Thyroid gland (tissue), 4 donors: ENCODE measurements around the gene POLD2. TPM values are rescaled to one million over a fixed set of nuclear protein-coding genes. Genes with fewer than 3 reads are reported as not detected.

Experiments used
- DNase-seq, 2 donors: peaks; one replicate each; pipeline ENCODE4 v3.0.0-alpha.2; 2019
- H3K27ac ChIP-seq, 3 donors: fragments of 200-600 bp; sonication (generic); 1 replicate in 2 of 3; 2 replicates in 1 of 3; pipeline ENCODE4 v1.5.1; 2016 to 2019; ENCODE audit warnings: mild to moderate bottlenecking in 1 of 3, moderate library complexity in 1 of 3
- H3K27me3 ChIP-seq: fragments of 200-600 bp; sonication (generic); one replicate; pipeline ENCODE4 v1.5.1; 2019
- H3K36me3 ChIP-seq, 2 donors: fragments of 200-600 bp; sonication (generic); one replicate each; pipeline ENCODE4 v1.5.1; 2016 to 2019
- H3K4me1 ChIP-seq, 2 donors: fragments of 200-600 bp; sonication (generic); one replicate each; pipeline ENCODE4 v1.5.1; 2017 to 2019
- H3K4me3 ChIP-seq, 3 donors: fragments of 200-600 bp; sonication (generic); replicated peaks in 1 of 3; 1 replicate in 2 of 3; 2 replicates in 1 of 3; pipeline ENCODE4 v1.5.1; 2016; ENCODE audit warnings: mild to moderate bottlenecking in 1 of 3
- H3K9me3 ChIP-seq: fragments of 200-600 bp; sonication (generic); one replicate; pipeline ENCODE4 v1.5.1; 2017
- POLR2A ChIP-seq, 2 donors: fragments of 450-650 bp; IDR thresholded peaks; one replicate each; pipeline ENCODE4 v1.6.1; 2017; ENCODE audit warnings: antibody characterized with exemption in 2 of 2, mild to moderate bottlenecking in 2 of 2, moderate library complexity in 1 of 2
- WGBS, 2 donors: methylation state at CpG; one replicate each; pipeline ENCODE4 v1.1.5; 2017; 5-methylcytosine and 5-hydroxymethylcytosine counted together
- intact Hi-C: fragments of 100-400 bp; cut with DNase I; formaldehyde crosslinking; loops from one replicate; pipeline ENCODE4 v1.15.1; 2023
- total RNA-seq, 4 donors: library from RNA; depleted of rRNA; stranded (reverse); fragments of >200 nt; gene quantifications; one replicate each; pipeline ENCODE4 v1.2.3, GENCODE V29; 2016
- TF ChIP-seq, protein P1 (sequence below), 6 experiments: fragments of 200-600 bp in 3 of 6; fragments of 450-650 bp in 3 of 6; sonication (generic) in 3 of 6; IDR thresholded peaks; one replicate each; pipeline ENCODE4 v1.5.1; 2016 to 2019; ENCODE audit warnings: antibody characterized with exemption in 6 of 6, mild to moderate bottlenecking in 2 of 6, inconsistent platforms in 1 of 6, moderate library complexity in 1 of 6

POLD2 gene
- total RNA-seq, 4 donors from 2014 or later, result 48.8 to 65.8 (median 55.1) TPM

GRCh38 chr7:44083796-44084195 lies 39.6 kb downstream of the POLD2 start:
- H3K27me3 ChIP-seq, result no peaks in the 10 kb centered on the region
- H3K9me3 ChIP-seq, result no peaks in the 10 kb centered on the region
- TF ChIP-seq, protein P1, sequence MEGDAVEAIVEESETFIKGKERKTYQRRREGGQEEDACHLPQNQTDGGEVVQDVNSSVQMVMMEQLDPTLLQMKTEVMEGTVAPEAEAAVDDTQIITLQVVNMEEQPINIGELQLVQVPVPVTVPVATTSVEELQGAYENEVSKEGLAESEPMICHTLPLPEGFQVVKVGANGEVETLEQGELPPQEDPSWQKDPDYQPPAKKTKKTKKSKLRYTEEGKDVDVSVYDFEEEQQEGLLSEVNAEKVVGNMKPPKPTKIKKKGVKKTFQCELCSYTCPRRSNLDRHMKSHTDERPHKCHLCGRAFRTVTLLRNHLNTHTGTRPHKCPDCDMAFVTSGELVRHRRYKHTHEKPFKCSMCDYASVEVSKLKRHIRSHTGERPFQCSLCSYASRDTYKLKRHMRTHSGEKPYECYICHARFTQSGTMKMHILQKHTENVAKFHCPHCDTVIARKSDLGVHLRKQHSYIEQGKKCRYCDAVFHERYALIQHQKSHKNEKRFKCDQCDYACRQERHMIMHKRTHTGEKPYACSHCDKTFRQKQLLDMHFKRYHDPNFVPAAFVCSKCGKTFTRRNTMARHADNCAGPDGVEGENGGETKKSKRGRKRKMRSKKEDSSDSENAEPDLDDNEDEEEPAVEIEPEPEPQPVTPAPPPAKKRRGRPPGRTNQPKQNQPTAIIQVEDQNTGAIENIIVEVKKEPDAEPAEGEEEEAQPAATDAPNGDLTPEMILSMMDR (IDR thresholded peaks at IDR 0.05), result no peak
- no peak for TF ChIP-seq POLR2A (IDR thresholded peaks at IDR 0.05)
- intact Hi-C loops, result no loop called here
- H3K4me1 ChIP-seq, result peaks cover 19 to 60% of the 10 kb centered on the region in 2 donors
- peaks cover 6 to 10% of the 10 kb centered on the region in 2 donors for H3K36me3 ChIP-seq
- no peak overlapping the region for H3K4me3 ChIP-seq
- 97 to 99% methylated on average over 3 of the region's 3 CpGs for WGBS, 2 donors
- DNase-seq, result no peak
- H3K27ac ChIP-seq, result peak overlapping the region in 1 of 3 donors; percentile 57

- peak; percentile 100 for DNase-seq
- H3K9me3 ChIP-seq, result no peaks in the 10 kb centered on the region
- WGBS, 2 donors, result 1% methylated on average over 22 to 26 of the region's 54 CpGs
- H3K27ac ChIP-seq, result peak overlapping the region; percentile 29 to 96 (median 57)
- peaks cover 10 to 12% of the 10 kb centered on the region in 2 donors for H3K36me3 ChIP-seq
- peak; percentile 48 to 66 for TF ChIP-seq POLR2A (IDR thresholded peaks at IDR 0.05)
- TF ChIP-seq, protein P1 (IDR thresholded peaks at IDR 0.05), result no peak
- intact Hi-C loops, result no loop called here
- H3K4me1 ChIP-seq, result peaks cover 30 to 64% of the 10 kb centered on the region in 2 donors
- H3K27me3 ChIP-seq, result no peaks in the 10 kb centered on the region
- peak overlapping the region in 2 of 3 donors; percentile 20 to 76 for H3K4me3 ChIP-seq
Measured at GRCh38 chr7:44082541-44083207, 40.7 kb downstream of the POLD2 start.

- peak overlapping the region; percentile 6 to 96 (median 90) for H3K27ac ChIP-seq
- TF ChIP-seq POLR2A (IDR thresholded peaks at IDR 0.05), result no peak
- TF ChIP-seq, protein P1 (IDR thresholded peaks at IDR 0.05), result no peak
- 28 to 40% methylated on average over 9 of the region's 9 CpGs for WGBS, 2 donors
- intact Hi-C loops, result no loop called here
- H3K4me1 ChIP-seq, result peaks cover 31 to 56% of the 10 kb centered on the region in 2 donors
- H3K9me3 ChIP-seq, result no peaks in the 10 kb centered on the region
- peak overlapping the region in 1 of 3 donors; percentile 76 for H3K4me3 ChIP-seq
- peak; percentile 64 to 81 for DNase-seq
- H3K36me3 ChIP-seq, result peaks cover 14 to 20% of the 10 kb centered on the region in 2 donors
- no peaks in the 10 kb centered on the region for H3K27me3 ChIP-seq
Measured at GRCh38 chr7:44081266-44081748, 42.0 kb downstream of the POLD2 start.

DNA sequence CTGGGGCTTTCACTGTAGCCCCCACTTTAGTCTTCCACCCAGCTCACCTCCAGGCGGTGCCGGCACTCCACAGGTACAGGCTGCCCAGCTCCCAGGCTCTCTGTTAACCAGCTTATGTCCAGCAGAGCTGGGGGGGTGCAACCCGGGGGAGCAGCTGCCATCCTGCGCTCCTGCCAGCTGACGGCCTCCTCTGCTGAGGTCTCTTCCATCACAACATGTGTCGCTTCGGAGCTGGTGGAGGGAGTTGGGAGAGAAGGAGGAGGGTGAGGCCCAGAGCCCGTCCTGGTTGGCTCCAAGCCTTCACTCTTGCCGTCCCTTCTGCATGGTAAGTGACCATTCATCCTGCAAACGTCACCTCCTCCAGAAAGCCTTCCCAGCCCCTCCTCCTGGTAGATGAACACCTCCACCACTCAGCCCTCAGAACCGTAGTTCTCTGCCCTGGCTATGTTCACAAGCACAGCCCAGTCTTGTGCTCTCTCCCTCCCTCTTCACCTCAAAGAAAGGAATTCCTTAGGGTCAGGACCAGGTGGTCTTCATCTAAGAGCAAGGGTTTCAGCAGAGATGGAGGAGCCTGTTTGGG lies 42.6 kb downstream of the POLD2 start:
- H3K4me3 ChIP-seq, result no peak overlapping the region
- H3K27me3 ChIP-seq, result no peaks in the 10 kb centered on the region
- intact Hi-C loops, result no loop called here
- peaks cover 20 to 24% of the 10 kb centered on the region in 2 donors for H3K36me3 ChIP-seq
- H3K27ac ChIP-seq, result peak overlapping the region in 2 of 3 donors; percentile 90 to 96
- peaks cover 31 to 51% of the 10 kb centered on the region in 2 donors for H3K4me1 ChIP-seq
- TF ChIP-seq POLR2A (IDR thresholded peaks at IDR 0.05), result no peak
- TF ChIP-seq, protein P1 (IDR thresholded peaks at IDR 0.05), result no peak
- DNase-seq, result no peak
- no peaks in the 10 kb centered on the region for H3K9me3 ChIP-seq
- 78 to 89% methylated on average over 9 of the region's 11 CpGs for WGBS, 2 donors

DNA sequence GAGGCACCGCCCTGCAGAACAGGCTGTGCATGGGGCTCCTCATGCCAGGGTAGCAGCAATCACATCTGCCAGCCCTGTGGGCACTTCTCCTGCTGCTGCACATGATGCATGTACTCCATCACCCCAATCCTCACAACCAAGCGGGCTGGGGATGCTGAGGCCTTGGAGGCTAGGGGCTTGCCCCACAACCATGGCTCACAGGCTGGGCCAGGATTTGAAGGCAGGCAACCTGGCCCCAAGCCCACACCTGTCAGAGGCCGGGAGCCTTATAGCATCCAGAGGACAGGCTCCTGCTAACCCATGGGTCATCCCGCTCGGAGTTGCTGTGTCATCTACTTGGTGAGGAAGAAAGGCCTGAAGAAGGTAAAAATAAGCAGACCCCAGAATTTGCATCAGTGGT lies 43.2 kb downstream of the POLD2 start:
- 91 to 96% methylated on average over 5 of the region's 5 CpGs for WGBS, 2 donors
- TF ChIP-seq POLR2A (IDR thresholded peaks at IDR 0.05), result no peak
- TF ChIP-seq, protein P1 (IDR thresholded peaks at IDR 0.05), result no peak
- no peaks in the 10 kb centered on the region for H3K9me3 ChIP-seq
- DNase-seq, result no peak
- no peaks in the 10 kb centered on the region for H3K27me3 ChIP-seq
- H3K36me3 ChIP-seq, result peaks cover 23 to 31% of the 10 kb centered on the region in 2 donors
- H3K27ac ChIP-seq, result peak overlapping the region in 1 of 3 donors; percentile 8
- intact Hi-C loops, result no loop called here
- H3K4me3 ChIP-seq, result no peak overlapping the region
- H3K4me1 ChIP-seq, result peaks cover 27 to 50% of the 10 kb centered on the region in 2 donors
